ENCODE results near the gene SPATA25.
A peak's percentile ranks its signal among the peaks of the same experiment; 100 is the strongest.

SPATA25 gene

DNA sequence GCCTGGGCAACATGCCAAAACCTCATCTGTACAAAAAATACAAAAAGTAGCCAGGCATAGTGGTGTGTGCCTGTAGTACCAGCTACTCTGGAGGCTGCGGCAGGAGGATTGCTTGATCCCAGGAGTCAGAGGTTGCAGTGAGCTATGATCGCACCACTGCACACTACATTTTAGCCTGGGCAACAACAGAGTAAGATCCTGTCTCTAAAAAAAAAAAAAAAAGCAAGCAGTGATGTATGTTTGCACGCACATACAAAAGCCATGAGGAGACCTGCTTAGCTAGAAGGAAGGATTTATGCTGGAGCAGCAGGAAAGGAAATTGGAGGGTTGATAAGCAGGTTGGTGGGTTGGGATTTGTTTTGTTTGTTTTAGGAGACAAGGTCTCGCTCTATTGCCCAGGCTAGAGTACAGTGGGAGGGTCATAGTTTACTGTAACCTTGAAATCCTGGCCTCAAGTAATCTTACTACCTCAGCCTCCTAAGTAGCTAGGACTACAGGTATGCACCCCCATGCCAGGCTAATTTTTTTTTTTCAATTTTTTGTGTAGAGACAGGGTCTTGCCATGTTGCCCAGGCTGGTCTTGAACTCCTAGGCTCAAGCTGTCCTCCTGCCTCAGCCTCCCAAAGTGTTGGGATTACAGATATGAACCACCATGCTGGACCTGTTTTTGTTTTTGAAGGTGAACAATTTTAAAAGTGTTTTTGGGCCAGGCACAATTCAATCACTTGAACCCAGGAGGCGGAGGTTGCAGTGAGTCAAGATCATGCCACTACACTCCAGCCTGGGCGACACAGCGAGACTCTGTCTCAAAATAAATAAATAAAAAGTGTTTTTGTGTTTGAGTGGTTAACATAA lies 26.0 kb downstream of the SPATA25 start:
- no peak for DNase-seq

DNA sequence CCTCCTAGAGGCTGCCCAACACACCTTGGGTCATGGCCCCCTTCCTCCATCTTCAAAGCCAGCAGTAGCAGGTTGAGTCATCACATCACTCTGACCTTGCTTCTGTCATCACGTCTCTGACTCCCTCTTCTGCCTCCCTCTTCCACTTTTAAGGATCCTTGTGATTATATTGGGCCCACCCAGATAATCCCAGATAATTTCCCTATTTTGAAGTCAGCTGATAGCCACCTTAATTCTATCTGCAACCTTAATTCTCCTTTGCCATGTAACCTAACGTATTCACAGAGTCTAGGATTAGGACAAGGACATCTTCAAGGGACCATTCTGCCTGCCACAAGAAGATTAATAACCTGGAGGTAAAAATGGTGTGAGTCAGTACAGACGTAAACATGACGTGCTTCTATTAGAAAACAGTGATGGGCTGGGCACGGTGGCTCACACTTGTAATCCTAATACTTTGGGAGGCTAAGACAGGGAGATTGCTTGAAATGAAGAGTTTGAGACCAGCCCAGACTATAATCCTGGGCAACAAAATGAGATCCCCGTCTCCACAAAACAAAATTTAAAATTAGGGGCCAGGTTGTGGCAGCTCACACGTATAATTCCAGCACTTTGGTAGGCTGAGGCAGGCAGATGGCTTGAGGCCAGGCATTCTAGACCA lies 26.7 kb downstream of the SPATA25 start:
- DNase-seq, result no peak

DNA sequence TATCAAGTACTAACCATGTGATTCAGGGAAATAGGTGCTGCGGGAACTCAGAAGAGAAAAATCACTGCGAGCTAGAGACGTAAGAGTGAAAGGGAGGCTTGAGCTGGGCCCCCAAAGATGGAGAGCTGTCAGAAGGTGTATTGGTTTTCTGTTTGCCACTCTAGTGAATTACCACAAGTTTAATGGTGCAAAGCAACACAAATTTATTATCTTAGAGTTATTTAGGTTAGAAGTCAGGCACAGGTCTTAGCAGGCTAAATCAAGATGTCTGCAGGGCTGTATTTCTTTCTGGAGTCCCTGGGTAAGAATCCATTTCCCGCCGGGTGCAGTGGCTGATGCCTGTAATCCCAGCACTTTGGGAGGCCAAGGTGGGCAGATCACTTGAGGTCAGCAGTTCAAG lies 27.5 kb downstream of the SPATA25 start:
- DNase-seq, result no peak

DNA sequence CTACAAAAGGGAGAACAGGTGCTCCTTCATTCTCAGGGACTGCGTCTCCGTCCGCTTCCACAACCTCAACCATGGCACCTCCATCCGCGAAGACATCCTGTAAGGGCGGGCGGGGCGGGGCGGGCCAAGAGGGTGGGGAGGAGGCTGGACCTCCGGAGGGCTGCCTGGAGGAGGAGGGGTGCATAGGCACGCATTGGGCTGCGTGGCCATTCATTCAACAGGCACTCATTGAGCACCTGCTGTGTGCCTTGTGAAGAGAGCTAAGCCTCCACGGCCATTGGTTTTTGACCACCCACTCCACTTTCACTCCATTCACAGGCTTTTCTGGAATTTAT lies 29.6 kb downstream of the SPATA25 start:
- DNase-seq, result no peak

DNA sequence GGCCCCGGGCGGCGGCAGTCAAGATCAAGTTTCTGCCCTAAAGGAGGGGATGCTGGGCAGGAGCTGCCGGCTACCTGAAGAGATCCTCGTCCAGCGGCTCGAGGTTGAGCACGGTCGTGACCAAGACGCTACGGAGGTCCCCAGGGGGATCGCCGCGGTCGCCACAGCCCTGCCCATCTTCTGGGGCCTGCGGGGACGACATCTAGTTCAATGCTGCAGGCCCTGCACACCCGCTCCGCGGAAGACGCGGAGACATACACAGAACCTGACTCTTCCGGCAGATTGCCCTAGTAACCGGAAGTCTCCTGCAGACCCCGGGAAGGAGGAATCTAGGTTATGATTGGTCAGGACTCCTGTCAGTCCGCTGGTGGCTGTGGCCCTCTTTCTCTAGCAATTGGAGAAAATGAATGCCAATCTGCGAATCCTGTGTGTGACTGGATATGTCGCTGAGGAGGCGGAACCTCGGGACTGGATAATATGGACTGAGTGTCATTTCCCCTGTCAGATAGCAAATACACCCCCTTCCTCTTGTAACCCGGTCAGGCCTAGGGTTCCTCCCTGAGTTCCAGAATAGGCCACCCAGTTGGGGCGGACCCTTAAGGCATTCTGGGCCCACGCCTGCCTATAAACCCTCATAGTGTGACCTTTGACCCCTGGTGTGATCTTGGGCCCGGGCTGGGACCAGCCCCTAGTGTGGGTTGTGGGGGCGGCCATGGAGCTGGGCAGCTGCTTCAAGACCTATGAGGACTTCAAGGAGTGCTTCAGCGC lies 30.1 kb downstream of the SPATA25 start, which contains the start of the genes ACOT8 and ZSWIM3:
Gene ACOT8 (minus strand): TSS at position 279 of the 768 bp plus-strand sequence. CDS start 77 bp downstream, at position 202.
Gene ZSWIM3 (plus strand): TSS at position 501 of the 768 bp plus-strand sequence. CDS start 212 bp downstream, at position 713.
- DNase-seq, result peak; percentile 95

DNA sequence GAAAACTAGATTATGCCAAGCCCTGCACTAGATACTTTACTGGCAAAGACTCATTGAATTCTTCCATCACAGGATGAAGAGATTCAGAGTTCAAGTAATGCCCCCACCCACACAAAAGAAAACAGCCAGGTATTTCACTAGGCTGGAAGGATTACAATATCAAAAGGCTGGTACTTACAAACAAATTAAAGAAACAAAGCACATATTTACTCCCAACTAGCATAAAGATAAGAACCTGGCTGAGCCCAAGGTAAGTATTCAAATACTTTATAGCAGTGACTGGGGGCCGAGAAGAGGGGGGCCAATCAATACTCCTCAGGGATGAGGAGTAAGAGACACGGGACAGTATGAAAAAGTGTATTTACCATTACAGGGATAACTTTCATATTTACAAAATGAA lies 33.9 kb downstream of the SPATA25 start:
- DNase-seq, result no peak

DNA sequence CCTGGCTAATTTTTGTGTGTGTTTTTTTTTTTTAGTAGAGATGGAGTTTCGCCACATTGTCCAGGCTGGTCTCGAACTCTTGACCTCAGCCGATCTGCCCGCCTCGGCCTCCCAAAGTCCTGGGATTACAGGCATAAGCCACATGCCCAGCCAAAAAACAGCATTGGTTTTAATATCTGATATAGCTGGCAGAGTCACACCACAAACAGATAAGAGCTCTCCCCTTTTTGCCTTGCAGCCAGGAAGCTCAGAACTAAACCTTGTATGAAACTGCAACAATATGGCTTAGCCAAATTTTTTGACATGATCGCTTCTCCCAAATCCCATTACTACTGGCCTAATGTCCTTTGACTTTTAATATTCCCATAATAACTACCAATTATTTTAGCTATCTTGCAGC lies 35.1 kb downstream of the SPATA25 start:
- no peak for DNase-seq

DNA sequence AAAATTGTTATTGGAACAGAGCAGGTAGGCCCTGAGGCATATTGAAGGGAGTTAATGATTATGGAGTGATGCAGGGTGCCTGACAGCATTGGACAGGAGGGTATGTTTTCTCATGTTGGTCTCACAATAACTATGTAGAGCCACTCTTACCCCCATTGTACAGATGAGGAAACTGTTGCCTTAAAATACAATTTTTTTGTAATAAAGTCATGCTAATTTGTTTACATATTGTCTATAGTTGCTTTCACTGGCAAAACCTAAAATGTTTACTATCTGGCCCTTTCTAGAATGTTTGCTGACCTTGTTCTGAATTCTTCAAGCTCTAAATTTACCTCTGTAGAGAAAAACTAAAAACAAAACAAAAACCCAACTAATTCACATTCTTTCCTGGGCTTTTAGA lies 35.9 kb downstream of the SPATA25 start:
- no peak for DNase-seq

DNA sequence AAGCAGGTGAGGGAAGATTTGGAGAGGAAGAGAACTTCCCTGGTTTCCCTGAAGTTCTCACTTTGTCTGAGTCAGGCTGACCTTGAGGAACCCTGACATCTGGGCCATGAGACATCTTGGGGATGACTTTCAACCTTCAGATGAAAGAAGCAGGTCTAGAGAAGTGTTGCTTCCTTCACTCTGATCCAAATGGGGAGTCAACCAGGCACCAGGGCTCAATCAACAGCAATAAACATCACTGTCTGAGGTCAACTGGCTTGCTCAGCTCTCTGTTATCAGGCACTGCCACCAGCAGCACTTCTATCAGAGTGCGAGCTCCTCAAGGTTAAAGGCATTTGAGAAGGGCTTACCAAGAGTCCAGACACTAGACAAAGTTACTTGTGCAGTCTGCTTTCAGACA lies 36.5 kb downstream of the SPATA25 start:
- DNase-seq, result no peak

DNA sequence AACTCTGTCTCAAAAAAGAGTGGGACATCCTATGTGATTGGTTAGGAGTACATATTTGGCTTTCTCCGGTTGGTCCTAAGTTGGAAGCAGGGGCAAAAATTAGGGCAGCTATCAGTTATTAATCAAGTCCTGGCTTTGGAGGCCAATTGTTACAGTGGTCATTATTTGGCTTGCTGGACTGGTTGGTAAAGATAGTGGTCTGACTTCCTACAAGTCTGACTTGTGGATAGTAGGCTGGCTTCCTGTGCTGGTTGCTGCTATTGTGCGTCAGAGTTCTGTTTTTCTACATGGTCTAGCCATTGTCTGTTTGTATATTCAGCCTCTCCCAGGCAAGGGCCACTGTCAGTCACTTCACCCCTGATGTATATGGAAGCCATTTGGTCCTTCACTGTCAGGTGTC lies 37.2 kb downstream of the SPATA25 start:
- DNase-seq, result no peak

DNA sequence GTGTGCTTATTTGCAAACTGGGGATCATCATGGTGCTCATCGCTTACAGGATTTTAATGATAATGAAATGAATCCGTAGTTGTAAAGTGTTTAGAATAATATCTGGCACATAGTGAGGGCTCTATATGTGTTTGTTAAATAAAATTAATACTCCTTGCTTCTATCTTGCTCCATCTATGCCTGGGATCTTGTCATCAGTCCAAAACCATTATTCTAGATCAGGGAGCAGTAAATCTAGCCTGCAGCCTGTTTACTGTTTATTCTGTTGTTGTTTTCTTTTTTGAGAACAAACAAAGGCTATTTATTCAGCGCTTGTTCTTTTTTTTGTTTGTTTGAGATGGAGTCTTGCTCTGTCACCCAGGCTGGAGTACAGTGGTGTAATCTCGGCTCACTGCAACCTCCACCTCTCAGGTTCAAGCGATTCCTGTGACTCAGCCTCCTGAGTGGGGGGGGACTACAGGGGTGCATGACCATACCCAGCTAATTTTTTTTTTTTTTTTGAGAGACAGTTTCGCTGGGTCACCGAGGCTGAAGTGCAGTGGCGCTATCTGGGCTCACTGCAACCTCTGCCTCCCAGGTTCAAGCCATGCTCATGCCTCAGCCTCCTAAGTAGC lies 38.3 kb downstream of the SPATA25 start:
- no peak for DNase-seq

DNA sequence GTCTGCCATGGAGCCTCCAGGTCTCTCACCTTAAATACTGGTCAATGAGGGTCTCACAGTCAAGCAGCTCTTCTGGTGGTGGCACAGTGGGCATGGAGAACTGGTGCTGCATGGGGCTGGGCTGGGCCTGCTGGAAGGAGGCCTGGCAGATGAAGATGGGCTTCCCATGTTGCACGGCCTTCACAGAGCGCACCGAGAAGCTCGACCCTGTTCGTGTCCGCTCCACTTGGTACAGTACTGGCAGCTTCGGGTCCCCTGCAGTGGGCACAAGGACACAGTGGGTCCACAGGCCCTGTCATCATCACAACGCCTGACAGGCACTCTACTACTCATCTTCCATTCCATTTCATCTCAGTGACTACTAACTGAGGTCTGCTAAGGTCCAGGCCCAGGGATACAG lies 39.0 kb downstream of the SPATA25 start:
- DNase-seq, result no peak

DNA sequence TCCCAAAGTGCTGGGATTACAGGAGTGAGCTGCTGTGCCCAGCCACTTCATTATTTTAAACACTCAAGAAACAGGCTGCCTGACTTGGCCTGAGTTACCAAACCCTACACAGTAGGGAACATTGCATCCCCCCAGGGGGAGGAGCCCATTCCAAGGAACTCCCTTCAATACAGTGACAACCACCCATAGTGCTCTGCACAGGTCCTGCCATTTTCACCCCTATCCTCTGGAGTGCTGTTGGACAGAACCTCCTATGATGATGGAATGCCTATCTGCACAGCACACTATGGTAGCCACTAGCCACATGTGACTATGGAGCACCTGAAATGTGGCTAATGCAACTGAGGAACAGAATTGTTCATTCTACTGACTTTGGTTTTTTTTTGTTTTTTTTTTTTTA lies 42.0 kb downstream of the SPATA25 start:
- no peak for DNase-seq

DNA sequence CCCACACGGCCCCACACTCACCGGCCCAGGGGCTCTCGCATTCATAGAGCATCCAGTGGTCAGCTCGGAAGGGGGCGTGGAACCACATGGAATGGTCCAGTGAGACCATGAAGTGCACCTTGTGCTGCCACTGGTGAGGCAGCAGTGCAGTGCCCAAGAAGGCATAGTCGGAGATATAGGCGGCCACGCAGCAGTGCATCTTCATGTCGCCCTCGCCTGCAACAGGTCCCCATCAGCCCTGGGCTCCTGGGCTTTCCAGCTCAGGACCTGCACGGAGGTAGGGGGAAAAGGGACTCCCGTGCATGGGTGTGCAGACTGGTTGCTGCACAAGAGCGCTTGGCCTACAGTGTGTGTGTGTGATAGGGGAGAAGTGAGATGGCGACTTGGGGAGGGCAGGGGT lies 43.9 kb downstream of the SPATA25 start:
- DNase-seq, result no peak

DNA sequence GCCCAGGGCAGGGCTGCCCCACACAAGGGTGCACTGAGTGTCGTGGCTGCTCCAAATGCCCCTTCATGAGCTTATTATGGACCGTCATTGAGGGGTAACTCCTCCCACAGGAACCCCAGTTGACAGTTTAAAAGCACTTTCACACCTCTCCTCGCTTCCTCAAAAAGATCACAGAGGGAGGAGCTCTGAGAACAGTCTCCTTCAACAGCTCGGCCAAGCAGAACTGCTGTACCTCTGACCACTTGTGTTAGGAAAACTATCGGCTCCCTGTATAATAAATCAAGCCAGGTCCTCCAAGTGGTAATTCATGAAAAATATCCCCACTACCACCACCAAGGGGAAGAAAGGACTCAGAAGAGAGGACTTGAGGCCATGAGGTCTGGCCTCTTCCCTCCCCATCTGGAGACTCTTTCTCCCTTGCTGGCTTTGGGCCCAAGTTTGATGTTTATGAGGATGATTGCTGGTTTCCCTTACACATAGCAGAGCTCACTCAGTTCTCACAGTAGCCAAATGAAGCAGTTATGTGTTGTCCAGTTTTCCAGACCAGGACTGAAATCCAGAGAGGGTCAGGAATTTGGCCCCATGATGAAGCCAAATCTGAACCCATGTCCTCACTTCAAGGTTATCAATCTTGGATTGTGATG lies 45.1 kb downstream of the SPATA25 start:
- DNase-seq, result no peak

DNA sequence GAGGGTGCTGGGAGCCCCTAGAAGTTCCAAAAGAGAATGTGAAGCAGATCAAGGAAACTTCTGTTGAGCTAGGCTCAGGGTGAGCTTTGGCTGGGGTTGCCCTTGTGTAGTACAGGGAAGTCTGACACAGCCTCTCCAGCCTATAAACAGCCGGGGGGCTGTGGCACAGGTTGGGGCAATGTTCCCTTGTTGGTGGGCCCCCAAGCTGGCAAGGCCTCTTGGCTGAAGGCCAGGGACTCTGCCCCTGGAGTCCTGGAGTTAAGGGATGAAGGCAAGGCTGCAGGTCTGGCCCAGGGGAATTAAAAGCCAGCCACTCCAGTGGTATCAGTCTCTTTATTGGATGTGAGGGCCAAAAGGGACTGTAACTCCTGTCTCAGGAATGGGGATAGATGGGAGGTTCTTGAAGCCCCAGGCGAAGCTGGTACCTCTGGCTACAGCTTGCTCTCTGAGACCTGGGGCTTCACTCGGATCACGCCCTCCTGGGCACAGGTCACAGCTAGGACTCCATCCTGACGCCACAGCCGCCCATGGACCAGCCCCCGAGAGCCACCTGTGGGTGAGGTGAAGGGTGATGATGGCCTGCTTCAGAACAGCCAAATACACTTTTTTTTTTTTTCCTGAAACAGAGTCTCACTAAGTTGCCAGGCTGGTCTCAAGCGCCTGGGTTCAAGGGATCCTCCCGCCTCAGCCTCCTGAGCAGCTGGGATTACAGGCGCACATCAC lies 45.9 kb downstream of the SPATA25 start:
- no peak for DNase-seq

DNA sequence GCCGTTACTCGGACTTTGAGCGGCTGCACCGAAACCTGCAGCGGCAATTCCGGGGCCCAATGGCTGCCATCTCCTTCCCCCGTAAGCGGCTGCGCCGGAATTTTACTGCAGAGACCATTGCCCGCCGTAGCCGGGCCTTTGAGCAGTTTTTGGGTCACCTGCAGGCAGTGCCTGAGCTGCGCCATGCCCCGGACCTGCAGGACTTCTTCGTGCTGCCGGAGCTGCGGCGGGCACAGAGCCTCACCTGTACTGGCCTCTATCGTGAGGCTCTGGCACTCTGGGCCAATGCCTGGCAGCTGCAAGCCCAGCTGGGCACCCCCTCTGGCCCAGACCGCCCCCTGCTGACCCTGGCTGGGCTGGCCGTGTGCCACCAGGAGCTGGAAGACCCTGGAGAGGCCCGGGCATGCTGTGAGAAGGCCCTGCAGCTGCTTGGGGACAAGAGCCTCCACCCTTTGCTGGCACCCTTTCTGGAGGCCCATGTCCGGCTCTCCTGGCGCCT lies 46.7 kb downstream of the SPATA25 start:
- no peak for DNase-seq

DNA sequence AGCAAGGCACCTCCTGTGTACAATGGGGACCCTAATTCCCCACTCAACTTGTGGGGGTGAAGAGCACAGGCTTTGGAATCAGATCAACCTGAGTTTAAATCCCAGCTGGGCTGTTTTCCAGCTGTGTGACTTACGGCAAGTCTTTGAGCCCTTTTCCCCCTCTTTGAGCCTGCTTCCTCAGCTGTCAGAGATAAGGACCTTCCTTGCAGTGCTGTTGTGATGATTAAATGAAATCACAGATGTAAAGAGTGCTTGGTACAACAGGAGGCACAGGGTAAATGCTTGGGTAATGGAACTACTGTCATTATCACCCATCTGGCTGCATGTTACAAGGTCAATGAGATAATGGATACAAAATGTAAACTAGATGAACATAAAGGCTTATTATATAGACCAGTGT lies 50.6 kb downstream of the SPATA25 start:
- no peak for DNase-seq

All from activated gamma-delta T cell treated with Interleukin-2 at 50 U/mL for 16 hours (primary cell).